Measurements from ENCODE around the gene PCGF6.
"Not testable (repeated sequence)": the region's sequence is repeated elsewhere in the genome, so short reads cannot be mapped to it uniquely, and the experiment has no call there.

Gene PCGF6, protein sequence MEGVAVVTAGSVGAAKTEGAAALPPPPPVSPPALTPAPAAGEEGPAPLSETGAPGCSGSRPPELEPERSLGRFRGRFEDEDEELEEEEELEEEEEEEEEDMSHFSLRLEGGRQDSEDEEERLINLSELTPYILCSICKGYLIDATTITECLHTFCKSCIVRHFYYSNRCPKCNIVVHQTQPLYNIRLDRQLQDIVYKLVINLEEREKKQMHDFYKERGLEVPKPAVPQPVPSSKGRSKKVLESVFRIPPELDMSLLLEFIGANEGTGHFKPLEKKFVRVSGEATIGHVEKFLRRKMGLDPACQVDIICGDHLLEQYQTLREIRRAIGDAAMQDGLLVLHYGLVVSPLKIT
- 9.5 to 23.7 (median 15.3) reads per million in 3 experiments for total RNA-seq

DNA sequence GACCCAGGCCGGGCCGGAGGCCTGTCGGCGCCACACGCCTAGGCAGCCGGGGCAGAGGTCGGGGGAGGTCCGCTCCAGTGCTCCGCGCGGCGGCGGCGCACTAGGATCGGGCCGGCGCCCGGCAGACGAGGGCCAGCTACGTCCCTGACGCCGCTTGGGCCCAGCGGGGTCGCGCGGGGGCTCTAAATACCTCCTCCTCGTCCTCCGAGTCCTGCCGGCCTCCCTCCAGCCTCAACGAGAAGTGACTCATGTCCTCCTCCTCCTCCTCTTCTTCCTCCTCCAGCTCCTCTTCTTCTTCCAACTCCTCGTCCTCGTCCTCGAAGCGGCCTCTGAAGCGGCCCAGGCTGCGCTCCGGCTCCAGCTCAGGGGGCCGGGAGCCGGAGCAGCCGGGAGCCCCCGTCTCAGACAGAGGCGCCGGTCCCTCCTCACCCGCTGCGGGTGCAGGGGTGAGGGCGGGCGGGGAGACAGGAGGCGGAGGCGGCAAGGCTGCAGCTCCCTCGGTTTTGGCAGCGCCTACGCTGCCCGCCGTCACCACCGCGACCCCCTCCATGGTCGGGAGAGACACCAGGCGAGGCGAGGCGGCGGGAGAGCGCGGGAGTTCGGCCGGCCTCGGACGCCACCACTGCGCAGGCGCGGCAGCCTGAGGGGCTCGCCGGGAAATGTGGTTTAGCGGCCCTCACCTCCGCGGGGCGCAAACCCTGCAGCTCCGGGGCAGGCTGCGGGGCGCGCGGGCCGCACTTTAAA is at the start of gene PCGF6:
PCGF6 (minus strand) TSS at position 624 of the 744 bp plus-strand sequence; CDS start at position 550, 74 bp downstream.
- DNase-seq, result peak; percentile 56

DNA sequence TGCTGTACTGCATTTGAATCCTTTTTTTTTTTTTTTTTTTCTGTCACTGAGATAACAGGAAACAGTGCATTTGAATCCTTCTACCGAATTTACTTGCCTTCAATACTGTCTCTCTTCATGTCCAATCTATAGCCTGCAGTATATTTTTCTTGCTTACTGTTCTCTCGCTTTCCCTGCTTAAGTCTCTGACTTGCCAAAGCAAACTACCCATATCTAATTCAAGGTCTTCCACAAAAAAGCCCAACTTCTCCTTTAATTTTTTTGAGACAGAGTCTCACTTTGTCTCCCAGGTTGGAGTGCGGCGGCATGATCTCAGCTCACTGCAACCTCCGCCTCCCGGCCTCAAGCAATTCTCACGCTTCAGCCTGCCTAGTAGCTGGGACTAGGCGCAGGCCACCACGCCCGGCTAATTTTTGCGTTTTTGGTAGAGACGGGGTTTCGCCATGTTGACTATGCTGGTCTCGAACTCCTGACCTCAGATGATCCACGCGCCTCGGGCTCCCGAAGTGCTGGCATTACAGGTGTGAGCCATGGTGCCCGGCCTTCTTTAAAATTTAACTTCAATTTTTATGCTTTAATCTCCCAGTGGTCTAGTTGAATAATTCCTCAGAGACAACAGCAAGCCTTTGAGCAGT is 46.4 kb upstream of the PCGF6 start:
- no peak for DNase-seq

GRCh38 chr10:103396789-103397087 is 45.8 kb upstream of the PCGF6 start:
- no peak for DNase-seq

DNA sequence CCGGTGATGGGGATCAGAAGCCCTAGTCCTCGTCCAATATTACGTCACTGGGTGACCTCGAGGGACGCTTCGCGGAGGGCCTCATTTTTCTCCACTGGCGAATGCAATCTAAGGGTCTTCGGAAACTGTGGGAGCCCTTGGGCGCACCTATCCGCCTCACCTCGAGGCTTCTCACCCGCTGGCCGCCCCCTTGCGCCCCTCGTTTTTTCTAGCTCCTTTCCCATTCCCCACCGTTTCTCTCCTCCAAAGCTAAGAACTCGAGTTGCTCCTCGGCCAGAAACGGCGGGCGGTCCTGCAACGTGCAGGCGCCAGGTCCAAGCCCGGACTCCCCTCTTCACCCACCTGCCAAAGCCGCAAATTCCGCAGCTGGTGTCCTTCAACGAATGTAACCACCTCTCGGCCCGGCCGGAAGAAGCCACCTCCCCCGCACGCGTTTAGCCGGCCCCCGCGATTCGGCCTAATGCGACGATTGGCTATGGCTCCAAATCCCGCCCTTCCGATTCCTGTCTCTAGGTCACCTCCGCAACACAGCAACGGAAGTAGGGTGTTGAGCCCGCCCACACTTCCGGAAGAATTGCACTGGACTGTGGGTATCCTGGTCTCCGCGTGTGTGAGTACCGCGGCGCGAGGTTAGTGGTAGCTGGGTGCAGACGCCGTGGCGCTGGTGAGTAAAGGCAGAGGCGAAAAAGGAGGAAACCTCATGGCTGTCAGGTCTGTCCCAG is 45.3 kb upstream of the PCGF6 start, which contains the start of the genes ATP5MK and PDCD11:
ATP5MK (minus strand) TSS at position 409 of the 722 bp plus-strand sequence. CDS start 4,018 bp downstream, outside the sequence.
PDCD11 (plus strand) TSS at position 560 of the 722 bp plus-strand sequence. CDS start 1,801 bp downstream, outside the sequence.
- peak; percentile 91 for DNase-seq

DNA sequence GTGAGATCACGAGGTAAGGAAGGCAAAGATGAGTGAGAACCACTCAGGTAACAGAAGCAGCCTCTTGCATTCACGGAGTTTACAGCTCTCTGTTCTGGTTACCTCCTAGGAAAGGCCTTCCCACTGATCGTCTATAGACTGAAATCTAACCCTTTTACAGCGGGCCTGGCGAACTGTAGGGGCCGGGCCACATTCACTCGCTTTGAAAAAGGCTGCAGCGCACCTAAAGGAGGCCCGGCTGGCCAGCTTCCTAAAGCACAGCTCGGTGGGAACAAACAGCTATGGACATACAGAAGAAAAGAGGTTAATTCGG is 44.8 kb upstream of the PCGF6 start:
- no peak for DNase-seq

GRCh38 chr10:103394180-103394579 is 43.2 kb upstream of the PCGF6 start:
- no peak for DNase-seq

DNA sequence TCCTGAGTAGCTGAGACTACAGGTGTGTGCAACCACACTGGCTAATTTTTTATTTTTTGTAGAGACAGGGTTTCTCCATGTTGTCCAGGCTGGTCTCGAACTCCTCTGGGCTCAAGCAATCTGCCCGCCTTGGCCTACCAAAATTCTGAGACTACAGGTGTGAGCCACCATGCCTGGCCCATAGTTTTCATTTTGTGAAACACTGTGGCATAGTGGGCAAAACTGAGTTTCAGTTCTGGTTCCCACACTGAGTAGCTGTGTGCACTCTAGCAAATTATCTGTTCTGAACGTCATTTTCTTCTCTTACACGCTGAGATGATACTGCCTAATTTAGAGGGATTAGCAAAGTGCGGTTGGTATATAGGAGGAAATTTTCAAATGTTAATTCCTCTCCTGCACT is 31.8 kb upstream of the PCGF6 start:
- no peak for DNase-seq

GRCh38 chr10:103374263-103374662 is 23.3 kb upstream of the PCGF6 start:
- no peak for DNase-seq

DNA sequence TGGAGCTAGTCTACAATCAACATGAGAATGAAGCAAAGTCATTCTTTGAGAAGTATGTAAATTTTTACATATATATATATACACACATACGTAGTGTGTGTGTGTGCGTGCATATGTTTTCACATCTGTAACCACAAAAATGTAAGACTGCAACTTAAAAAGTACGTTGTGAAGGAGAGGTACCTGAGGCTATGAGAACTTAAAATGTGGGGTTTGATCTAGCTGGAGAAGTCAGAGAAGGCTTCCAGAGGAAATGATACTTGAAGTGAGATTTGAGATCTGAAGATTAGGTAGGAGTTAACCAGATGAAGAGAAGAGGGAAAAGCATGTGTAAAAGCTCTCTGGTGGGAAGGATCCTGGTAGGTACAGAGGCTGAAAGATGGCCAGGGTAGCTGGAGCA is 22.6 kb upstream of the PCGF6 start:
- no peak for DNase-seq

GRCh38 chr10:103367782-103368518 is 17.0 kb upstream of the PCGF6 start, which contains the start of gene TAF5:
TSS of gene TAF5 (plus strand) at chr10:103367976. CDS start at chr10:103367990, 14 bp downstream.
- peak; percentile 91 for DNase-seq

- no peak for DNase-seq
These were observed 16.4 kb upstream of the PCGF6 start for GRCh38 chr10:103367379-103367781.

GRCh38 chr10:103360791-103361190 is 9.9 kb upstream of the PCGF6 start:
- DNase-seq, result not testable (repeated sequence)

- DNase-seq, result not testable (repeated sequence)
These were observed 8.6 kb upstream of the PCGF6 start for GRCh38 chr10:103359493-103359892.

DNA sequence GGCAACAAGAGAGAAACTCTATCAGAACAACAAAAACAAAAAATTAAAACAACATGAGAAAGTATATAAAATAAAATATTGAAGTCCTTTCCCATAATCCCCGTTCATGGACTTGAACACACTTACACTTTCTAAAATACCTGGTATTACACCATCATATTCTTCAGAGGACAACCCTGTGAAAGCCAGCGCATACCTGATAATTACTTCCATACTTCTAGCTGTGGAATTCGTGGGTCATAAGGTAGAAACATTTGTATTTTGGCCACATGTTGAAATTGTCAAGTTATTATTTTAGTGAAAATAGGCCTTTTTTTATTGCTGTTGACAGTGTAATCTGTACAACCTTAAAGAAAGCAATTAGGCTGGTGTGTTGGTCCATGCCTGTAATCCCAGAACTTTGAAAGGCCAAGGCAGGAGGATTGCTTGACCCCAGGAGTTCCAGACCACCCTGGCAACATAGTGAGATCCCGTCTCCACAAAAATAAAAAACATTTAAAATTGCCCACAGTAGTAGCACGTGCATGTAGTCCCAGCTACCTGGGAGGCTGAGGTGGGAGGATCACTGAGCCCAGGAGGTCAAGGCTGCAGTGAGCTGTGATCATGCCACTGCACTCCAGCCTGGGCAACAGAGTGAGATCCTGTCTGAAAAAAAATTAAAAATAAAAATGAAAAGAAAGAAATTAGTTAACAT is 5.1 kb upstream of the PCGF6 start:
- no peak for DNase-seq

- DNase-seq, result not testable (repeated sequence)
These were observed 3.6 kb upstream of the PCGF6 start for GRCh38 chr10:103354567-103354966.

- no peak for DNase-seq
These were observed 2.3 kb upstream of the PCGF6 start for GRCh38 chr10:103353281-103353680.

GRCh38 chr10:103350175-103350516 is 794 bp downstream of the PCGF6 start:
- no peak for DNase-seq

GRCh38 chr10:103336370-103336769 is 14.6 kb downstream of the PCGF6 start:
- DNase-seq, result no peak

- no peak for DNase-seq
These were observed 16.4 kb downstream of the PCGF6 start for GRCh38 chr10:103334567-103334966.

GRCh38 chr10:103333934-103334520 is 16.9 kb downstream of the PCGF6 start:
- DNase-seq, result peak; percentile 14

GRCh38 chr10:103327906-103328305 is 23.0 kb downstream of the PCGF6 start:
- no peak for DNase-seq
